NCI-H1105 treated with DMSO at 0.1 percent for 48 hours (cell line): ENCODE data around the gene METTL6.

Source experiments
- DNase-seq: peaks from one replicate; lab custom pipeline; 2025; lab: John Stamatoyannopoulos, UW

METTL6 gene

GRCh38 chr3:15368561-15369135 lies 58.7 kb downstream of the METTL6 start:
- DNase-seq, result no peak

DNA sequence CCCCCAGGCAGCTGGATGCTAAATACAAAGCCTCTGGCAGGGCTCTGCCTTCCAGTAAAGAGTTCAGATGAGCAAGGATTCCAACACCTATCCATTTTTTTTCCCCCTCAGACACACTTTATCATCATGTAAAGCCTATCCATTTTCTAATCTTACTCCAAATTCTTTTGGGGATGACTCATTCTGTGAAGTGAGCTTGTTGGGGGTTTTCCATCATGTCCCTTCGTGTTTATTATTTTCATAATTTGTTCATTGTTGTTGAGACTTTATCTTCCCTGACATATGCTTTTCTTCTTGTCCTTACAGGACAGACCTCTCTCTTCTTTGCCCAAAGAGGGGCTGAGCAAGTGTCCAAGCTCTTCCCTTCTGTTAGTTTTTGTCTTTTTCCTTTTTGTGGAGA lies 60.3 kb downstream of the METTL6 start:
- DNase-seq, result no peak

DNA sequence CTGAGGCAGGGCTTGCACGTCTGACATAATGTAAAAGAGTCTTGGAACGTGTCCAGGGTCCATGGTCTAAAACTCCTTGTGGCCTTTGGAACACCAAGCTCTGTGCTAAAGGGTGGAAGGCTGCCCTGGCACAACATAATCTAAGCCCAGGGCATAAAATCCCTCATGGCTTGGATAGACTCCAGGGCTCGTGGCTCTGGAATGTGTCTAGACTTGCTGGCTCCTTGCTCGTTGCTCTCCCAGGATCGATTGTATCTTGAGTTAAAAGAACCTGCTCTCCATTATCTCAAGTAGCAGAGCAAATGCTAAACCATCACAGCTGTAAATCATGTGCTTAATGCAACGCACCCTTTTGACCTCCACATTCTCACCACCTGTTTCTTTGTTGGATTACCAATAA lies 63.3 kb downstream of the METTL6 start:
- DNase-seq, result peak; percentile 59

DNA sequence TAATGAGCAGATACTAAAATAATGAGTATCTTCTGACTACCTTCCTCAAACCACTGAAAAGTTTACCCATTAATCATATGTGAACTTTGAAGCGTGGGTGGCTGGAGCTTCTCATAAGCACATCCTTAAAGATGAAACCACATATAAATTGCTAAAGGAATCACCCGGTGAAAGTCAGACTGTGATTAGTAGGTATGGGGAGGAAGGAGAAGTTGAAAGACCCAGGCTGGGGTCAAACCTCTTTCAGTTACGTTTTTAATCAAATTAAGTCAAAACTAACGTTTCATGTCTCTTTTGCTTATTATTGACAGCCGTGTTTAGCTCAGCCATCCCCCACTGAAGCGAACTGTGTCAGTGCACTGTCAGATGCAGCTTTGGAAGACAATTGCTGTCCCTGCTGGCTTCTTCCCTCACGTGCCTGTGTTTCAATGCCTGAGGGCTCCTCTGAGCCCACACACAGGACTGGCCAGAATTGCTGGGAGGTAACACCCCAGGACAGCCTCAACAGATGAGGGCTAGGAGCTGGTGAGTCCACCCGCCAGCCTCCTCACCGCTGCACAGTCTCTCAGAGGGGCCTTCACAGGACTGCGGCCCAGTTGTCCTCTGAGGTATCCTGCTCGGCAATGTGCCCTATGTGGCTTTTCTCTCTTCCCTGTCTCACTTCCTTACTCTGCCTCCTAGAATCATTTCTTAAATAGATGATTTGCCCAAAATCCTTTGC lies 65.7 kb downstream of the METTL6 start:
- DNase-seq, result no peak

GRCh38 chr3:15360788-15361493 lies 66.4 kb downstream of the METTL6 start:
- no peak for DNase-seq
